Measurements from ENCODE around the gene GYG2.
"Not testable (repeated sequence)": the region's sequence is repeated elsewhere in the genome, so short reads cannot be mapped to it uniquely, and the experiment has no call there.

Gene GYG2

DNA sequence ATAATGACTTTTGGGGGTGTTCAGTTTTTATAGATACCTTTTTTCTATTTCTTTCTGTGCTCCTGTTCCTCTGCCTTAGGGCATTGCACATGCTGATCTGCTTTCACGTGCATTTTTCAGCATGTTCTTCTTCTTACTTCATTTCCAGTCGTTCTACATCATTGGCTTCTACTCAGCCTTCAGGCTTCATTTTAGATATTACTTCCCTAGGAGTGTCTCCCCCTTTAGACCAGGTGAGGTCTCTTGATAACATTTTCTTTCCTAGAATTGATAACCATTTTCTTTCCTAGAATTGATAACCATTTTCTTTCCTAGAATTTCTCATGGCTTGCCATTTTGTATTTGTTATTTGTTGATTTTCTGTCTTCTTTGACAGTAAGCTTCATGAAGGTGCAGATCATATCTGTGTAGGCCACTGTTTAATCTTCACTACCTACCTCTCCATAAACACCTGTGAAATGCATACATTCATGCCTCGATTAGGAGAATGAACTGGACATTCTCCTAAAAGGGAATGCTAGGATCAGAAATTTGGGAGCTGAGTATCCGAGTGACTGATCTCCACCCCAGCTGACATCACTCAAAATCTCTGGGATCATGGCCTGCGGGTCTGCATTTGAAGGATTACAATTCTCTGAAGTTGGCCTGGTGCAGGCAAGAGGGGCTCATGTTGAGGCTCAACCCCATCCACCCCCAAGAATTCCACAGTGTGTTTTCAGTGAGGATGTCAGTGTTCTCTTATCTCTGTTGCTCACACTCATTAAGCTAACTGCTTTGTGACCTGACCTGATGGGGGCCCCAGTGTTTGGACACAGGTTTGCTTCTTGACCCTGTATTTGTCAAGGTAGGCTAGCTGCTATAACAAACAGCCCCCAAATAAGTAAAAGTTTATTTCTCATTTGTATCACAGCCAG lies 45.7 kb downstream of the GYG2 start:
- no peak for DNase-seq

DNA sequence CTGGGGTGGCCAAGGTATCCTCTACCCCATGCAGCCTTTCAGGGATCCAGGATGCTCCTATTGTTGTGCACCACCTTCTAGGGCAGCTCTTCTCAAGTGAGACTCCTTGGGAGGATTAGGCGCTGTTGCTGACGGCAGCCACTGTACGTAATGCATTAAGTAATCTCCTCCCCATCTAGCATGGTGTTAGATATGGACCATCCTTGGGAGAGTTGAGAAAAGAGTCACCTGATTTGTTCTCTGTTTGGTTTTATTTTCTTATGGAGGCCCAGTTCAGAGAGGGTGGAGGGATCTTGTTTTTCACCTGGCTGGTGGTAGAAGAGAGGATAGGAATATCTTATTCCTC lies 46.4 kb downstream of the GYG2 start:
- DNase-seq: no peak

DNA sequence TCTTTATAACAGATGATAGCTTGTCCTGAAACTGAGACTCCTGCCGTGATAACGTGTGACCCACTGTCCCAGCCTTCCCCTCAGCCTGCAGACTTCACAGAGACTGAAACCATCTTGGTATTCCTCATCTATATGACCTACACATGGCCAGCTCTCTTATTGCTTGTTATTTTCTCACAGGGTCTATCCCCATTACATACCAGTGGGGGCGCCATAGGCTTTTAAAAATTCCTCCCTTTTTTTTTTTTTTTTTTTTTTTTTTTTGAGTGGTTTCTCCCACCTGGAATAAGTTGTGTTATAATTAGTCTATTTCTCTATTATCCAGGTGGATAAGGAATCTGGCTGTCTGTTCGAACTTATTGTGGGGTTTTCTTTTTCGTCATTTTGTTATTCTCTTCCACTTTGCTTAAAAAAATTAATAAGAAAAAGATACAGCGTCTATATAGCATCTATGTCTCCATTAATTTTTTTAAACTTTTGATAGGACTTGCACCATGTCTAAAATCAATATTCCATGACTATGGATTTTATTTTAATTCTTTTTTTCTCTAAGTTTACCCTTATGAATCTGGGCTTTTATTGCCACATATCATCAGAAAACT lies 47.2 kb downstream of the GYG2 start:
- DNase-seq: no peak

DNA sequence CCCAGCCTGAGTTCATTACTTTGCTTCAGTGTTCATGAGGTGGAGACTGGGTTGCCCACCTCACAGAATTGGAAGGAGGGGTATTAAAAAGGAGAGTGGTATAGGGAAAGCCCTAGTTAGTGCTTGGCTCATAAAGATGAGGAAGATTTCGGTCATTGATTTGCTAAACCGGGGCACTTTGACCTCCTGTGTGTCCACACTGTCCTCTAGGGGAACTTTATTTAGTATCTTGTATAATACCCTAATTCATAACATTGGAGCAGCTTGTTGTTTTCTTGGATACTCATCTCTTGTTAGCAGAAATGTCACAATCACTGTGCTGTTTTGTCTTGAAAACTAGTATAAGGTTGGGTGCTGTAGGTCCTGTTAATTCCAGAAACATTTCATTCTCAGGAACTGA lies 49.8 kb downstream of the GYG2 start:
- DNase-seq: no peak

DNA sequence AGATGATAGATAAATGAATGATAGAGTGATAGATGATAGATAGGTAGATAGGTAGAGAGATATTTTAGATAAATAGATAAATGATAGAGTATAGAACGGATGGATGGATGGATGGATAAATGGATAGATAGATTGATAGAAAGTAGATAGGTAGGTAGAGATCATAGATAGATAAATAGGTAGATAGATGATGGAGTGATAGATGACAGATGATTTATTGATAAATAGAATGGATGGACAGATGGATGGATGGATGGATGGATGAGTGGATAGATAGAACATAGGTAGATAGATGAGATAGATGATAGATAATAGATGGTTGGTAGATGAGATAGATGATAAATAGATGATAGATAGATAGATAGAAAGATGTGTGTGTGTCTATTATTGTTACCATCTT lies 50.9 kb downstream of the GYG2 start:
- no peak for DNase-seq

DNA sequence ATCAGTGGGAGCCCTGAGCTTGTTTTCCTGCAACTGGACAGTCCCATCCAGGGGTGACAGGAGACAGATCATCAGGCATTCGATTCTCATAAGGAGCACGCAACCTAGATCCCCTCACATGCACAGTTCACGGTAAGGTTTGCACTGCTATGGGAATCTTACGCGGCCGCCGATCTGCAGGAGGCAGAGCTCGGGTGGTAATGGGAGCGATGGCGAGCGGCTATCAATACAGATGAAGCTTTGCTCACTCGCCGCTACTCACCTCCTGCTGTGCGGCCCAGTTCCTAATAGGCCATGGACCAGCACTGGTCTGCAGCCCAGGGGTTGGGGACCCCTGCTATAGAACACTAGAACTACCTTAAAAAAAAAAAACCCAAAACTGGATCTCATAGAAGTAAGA lies 55.0 kb downstream of the GYG2 start:
- no peak for DNase-seq

DNA sequence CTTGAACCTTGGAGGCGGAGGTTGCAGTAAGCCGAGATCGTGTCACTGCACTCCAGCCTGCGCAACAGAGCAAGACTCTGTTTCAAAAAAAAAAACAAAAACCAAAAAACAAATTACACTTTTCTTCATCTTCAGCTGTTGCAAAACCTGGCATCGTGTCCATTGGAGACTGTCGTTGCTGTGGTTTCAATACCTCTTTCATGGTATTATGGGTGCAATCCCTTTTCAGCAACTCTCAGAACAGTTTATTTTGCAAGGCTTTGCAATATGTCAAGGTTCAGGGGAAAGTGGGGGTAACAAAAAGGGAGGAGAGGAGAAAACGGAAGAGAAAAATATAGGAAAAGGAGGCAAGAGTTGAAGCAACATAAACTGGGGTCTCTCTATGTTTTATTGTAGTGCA lies 59.6 kb downstream of the GYG2 start:
- DNase-seq: no peak

DNA sequence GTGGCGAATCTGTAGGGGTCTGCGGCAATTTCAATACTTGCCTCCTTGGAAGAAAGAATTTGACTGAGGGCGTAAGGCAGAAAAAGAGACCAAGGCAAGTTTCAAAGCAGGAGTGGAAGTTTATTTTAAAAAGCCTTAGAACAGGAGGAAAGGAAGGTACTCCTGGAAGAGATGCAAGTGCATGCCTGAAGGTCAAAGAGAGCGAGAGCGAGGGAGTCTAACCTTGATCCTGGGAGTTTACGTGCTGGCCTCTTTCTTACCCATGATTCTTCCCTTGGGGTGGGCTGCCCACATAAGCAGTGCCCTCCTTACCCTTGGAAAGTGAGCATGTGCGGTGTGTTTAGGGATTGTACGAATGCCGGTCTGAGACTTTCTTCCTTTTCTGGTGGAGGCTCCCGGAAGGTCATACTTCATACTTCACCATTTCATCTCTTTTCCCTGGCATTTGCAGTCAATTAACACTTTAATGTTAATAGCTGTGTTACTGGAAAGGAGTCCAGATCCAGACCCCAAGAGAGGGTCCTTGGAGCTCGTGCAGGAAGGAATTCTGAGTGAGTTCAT lies 60.4 kb downstream of the GYG2 start:
- DNase-seq: no peak

DNA sequence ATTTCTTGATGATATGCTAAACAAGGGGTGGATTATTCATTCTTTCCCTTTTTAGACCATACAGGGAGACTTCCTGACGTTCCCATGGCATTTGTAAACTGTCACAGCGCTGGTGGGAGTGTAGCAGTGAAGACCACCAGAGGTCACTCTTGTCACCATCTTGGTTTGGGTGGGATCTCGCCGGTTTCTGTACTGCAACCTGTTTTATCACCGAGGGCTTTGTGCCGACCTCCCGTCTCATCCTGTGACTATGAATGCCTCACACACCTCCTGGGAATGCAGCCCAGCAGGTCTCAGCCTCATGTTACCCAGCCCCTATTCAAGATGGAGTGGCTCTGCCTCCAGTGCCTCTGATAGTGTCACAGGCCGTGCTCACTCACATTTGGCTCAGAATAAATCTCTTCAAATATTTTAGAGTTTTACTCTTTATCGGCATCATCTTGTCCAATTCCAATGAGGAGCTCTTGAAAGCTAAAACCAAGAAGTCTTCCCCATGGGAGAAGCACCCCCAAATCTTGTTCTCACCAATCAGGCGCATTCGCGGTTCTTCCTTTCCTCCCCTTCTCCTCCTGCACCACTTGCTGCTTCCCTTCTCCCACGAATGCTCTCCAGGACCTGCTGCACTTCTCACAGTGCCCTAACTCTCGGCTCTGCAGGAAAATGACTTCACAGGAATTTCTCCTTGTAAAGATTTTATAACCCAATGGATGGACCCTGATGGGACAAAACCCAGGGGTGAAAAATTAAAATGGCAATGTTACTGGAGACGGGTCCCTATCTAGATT lies 61.2 kb downstream of the GYG2 start:
- not testable (repeated sequence) for DNase-seq

DNA sequence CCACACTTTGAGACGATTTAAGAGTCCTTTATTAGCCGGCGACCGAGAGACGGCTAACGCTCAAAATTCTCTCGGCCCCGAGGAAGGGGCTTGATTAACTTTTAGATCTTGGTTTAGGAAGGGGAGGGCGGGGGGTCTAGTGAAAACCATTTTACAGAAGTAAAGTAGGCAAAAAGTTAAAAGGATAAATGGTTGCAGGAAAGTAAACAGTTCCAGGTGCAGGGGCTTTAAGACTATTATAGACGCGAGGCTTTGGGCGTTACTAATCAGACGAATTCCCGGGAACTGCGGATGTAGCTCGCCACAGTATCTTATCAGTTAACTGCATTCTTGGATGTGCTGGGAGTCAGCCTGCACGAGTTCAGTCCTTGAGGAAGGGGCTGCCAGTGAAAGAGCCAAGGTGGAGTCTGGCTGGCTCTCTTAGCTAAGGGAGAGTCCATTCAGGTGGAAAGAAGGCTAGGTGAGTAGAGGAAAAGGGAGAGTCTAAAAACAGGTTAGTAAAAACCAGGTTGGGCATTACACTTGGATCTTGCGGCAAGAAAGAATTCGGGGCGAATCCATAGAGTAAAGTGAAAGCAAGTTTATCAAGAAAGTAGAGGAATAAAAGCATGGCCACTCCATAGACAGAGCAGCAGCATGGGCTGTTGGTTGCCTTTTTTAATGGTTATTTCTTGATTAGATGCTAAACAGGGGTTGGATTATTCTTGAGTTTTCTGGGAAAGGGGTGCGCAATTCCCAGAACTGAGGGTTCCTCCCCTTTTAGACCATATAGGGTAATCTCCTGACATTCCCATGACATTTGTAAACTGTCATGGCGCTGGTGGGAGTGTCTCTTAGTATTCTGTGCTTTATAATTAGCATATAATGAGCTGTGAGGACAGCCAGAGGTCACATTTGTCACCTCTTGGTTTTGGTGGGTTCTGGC lies 62.1 kb downstream of the GYG2 start:
- not testable (repeated sequence) for DNase-seq

DNA sequence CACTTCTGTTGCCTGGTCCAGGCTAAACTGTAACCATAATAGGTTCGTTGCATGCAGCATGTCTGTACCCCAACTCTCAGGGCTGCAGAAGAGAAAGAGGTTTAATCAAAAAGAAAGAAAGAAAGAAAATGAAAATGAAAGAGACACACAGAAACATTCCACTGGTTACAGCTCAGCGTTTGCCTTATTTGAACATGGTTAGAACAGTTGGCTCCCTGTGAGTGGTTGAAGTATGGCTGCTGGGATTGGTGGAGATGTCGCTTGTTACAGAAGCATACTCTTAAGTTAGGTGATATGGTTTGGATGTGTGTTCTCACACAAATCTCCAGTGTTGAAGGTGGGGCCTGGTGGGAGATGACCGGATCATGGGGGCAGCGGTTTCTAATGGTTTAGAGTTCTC lies 64.1 kb downstream of the GYG2 start:
- no peak for DNase-seq

DNA sequence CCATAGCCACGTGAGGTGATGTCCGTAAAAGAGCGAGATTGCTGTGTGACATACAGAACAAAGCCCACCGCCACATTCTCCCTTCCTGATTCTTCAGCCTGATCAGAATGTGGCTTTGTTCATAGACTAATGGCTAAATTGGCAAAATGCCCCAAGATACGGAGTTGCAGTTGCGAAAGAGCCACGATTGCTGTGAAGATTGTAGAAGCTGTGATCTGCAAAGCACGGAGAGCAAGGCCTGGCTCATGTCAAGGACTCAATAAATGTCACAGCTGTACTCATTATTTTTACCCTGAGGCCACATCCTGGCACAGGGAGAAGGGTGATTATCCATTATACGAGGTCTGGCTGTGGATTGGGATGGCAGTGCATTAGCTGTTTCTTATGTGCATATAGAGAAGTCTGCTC lies 66.2 kb downstream of the GYG2 start:
- no peak for DNase-seq

DNA sequence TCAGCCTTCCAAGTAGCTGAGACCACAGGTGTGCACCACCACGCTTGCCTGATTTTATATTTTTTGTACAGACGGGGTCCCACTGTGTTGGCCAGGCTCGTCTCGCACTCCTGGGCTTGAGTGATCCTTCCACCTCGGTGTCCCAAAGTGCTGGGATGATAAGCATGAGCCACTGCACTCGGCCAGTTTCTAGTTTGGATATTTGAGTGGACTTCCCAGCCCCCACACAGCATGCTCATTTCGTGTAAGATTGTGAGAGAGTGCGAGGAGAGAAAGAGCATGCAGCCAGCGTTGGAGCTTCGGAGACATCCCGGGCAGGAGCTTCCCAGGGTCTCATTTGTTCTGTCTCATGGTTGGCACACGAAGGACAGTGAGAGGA lies 68.6 kb downstream of the GYG2 start:
- DNase-seq: no peak

DNA sequence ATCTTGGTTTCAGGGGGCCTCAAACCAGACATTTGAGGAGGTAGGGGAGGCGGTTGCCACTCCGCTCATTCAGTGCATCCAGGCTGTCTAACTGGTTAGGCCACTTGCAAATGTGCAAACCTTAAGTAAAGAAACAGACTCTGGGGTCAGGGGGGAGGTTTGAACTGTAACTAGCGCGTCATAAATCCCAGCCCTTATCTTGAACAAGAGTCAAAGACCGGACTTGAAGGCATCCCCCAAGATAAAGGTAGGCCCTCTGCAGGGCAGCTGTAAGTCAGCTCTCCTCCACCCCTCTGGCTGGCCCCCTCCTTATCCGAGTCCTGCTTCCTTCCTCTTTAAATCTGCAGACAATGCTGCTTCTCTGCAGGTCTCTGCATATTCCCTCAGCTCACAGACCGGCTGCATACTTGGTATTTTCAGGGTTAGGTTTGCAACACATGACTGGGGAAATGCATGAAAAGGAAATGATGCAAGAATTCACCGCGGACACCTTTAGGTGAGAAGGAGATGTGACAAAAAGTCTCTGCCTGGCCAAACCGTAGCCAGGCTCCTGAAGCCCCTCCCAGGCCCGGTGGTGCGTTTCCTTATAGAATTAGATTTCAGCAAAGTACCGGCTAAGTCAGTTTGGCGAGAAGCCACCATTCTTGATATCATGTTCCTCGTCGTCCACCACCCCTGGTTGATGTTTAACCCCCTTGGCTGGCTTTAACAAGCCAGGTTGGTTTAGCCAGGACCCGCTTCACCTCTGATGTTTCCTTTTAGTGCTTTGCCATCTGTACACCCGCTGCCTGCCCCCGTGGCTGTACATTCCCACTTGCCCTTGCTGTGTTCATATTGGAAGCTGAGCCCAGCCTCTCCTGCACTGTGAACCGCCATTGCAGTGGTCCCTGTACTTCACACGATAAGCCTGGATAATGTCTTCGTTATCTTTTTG lies 69.2 kb downstream of the GYG2 start:
- not testable (repeated sequence) for DNase-seq

DNA sequence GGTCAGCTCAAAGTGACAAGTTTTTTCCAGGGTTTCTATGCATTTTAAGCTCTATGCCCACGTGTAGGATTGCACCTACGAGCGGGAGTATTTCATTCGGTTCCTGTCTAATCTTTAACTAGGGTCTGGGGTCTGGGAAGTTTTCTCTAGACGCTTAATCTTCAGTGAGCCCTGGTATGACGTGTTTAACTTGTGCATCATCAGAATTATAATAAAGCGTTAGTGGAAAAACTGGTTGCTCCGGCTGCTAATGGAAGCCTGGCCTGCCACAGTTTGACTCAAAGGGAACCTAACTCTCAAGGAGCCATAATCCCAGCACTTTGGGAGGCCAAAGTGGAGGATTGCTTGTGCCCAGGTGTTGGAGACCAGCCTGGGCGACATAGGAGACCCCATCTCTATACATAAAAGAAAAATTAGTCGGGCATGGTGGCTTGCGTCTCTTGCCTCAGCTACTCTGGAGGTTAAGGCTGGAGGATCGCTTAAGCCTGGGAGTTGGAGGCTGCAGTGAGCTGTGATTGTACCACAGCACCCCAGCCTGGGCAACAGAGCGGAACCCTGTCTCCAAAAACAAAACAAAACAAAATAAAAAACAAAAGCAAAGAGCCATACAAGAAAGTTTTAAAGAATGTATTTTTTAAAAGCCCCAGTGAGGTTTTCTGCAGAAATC lies 70.2 kb downstream of the GYG2 start:
- DNase-seq: no peak

DNA sequence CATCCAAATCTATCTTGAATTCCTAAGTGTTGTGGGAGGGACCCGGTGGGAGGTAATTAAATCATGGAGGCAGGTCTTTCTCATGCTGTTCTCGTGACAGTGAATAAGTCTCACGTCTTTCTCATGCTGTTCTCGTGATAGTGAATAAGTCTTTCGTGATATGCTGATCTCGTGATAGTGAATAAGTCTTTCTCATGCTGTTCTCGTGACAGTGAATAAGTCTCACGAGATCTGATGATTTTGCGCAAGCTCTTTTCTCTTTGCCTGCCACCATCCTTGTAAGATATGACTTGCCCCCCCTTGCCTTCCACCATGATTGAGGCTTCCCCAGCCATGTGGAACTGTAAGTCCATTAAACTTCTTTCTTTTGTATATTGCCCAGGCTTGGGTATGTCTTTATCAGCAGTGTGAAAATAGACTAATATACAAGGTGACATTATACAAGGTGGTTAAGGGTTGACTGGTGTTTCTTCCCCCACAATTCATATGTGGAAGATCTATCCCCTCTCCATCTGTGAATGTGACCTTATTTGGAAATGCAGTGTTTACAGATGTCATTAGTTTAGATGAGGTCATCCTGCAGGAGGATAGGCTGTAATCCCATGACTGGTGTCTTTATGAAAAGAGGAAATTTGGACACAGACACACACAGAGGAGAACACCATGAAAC lies 72.8 kb downstream of the GYG2 start:
- DNase-seq: no peak

DNA sequence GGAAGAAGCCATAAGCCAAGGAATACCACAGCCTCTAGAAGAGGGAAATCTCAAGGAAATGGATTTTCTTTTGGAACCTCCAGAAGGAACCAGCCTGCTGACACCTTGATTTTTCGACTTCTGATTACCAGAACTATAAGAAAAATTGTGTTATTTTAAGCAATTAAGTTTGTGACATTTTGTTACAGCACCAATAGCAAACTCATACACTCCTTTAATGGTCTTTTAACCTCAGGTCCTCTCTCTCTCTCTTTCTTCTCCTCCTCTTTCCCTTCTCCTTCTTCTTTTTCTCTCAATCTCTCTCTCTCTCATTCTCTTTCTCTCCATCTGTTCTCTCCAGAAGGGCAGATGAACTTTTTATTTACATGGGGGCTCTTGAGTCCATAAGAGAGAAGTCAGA lies 74.1 kb downstream of the GYG2 start:
- no peak for DNase-seq

DNA sequence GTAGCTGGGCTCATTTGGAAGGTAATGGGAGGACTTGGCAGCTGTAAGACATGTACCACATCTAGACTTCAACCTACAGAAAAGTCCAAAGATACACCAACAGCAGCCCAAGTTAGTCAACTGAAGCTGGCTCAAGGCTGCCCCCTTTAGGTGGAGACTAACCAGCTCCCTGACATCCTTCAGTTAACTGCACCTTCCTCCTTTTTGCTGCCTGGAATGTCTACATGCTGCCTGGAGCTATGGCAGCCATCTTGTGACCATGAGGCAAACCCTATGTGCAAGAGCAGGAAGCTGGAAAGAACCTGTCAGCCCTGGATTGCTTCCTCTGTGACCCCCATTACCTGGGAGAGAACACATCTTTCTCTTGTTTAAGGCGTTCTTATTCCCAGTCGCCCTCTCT lies 74.6 kb downstream of the GYG2 start:
- DNase-seq: no peak

DNA sequence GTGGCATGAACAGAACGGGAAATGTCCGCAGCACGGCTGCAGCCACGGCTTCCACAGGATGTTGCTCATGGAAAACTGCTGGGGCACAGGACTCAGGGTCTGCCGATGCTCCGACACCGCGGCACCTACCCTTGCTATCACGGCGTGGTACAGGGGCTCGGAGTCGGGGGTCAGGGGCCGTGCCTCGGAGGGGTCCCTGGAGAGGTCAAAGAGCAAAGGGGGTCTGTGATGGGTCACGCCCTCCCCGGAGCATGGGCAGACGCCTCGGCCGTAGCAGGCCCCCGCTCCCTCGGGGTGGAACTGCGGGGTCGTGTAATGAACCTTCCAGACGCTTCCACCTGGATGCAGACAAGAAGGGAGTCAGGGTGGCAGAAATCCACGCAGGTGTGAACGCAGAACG lies 78.6 kb downstream of the GYG2 start:
- DNase-seq: no peak

DNA sequence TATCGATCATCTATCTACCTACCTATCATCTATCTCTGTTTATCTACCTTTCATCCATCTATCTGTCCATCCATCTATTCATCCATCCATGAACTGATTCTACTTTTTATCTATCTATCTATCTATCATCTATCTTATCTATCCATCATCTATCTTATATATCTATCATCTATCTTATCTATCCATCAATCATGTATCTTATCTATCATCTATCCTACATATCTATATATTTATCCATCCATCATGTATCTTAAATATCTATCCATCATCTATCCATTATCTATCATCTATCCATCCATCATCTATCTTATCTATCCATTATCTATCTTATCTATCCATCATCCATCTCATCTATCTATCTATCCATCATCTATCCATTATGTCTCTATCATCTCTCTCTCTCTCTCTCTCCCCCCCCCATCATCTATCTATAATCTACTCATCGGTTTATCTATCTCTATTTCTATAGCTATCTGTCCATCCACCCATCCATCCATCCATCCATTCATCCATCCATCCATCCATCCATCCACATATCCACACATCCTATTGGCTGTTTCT lies 79.5 kb downstream of the GYG2 start:
- DNase-seq: no peak
